Endothelial cell of umbilical vein (primary cell): ENCODE data around the gene MFAP4. TPM values are rescaled to one million over a fixed set of nuclear protein-coding genes. Genes with fewer than 3 reads are reported as not detected.

Experiments used
- BruUV-seq: library from RNA; stranded (reverse); fragments of 400-500 nt; replicated peaks from 2 replicates; lab custom pipeline; 2021; lab: Mats Ljungman, UMichigan
- CTCF ChIA-PET: fragments of 300-600, 350-600 bp; sonication (Branson Sonifier 250); formaldehyde crosslinking; loops from one replicate; lab custom pipeline; 2021; ENCODE audit warnings: antibody characterized with exemption, inconsistent platforms; lab: Charles Lee
- POLR2A ChIA-PET: fragments of 300-600, 350-600 bp; sonication (Branson Sonifier 250); formaldehyde crosslinking; loops from one replicate; lab custom pipeline; 2021; ENCODE audit warnings: antibody characterized with exemption, inconsistent platforms; lab: Charles Lee
- DNase-seq: peaks from one replicate; pipeline ENCODE4 v3.0.0-alpha.2; 2011; ENCODE audit warnings: low read depth, low spot score
- FAIRE-seq: peaks from 2 replicates; lab custom pipeline; 2011; peaks lifted over from hg19 to GRCh38; lab: Jason Lieb, UNC
- H2AFZ ChIP-seq: 2 replicates; pipeline ENCODE4 v1.6.0; 2012; ENCODE audit warnings: low read depth, low read length, control low read depth, inconsistent platforms
- H3K27ac ChIP-seq: 2 replicates; pipeline ENCODE4 v1.5.1; 2011; ENCODE audit warnings: low read depth, mild to moderate bottlenecking, control low read depth, low read length, moderate library complexity; ENCODE audit not compliant: insufficient read depth
- H3K27me3 ChIP-seq, 2 experiments: 2 replicates each; pipeline versions ENCODE4 v1.6.0 to v1.6.1; 2011; ENCODE audit warnings: low read length in 2 of 2, mixed read lengths in 1 of 2; ENCODE audit not compliant: control insufficient read depth in 2 of 2, insufficient read depth in 2 of 2
- H3K36me3 ChIP-seq, 2 experiments: 2 replicates in 1 of 2; 3 replicates in 1 of 2; pipeline ENCODE4 v1.5.1; 2011; ENCODE audit warnings: low read length in 2 of 2, mild to moderate bottlenecking in 1 of 2, moderate library complexity in 1 of 2; ENCODE audit not compliant: control insufficient read depth in 2 of 2, insufficient read depth in 2 of 2; ENCODE audit errors: extremely low read depth in 1 of 2
- H3K4me1 ChIP-seq: 3 replicates; pipeline ENCODE4 v1.5.1; 2011; ENCODE audit warnings: mild to moderate bottlenecking, low read length; ENCODE audit not compliant: control insufficient read depth, insufficient read depth; ENCODE audit errors: extremely low read depth
- H3K4me2 ChIP-seq: 2 replicates; pipeline ENCODE4 v1.6.1; 2011; ENCODE audit warnings: low read length, control low read depth, mixed read lengths; ENCODE audit not compliant: insufficient read depth
- H3K4me3 ChIP-seq, 3 experiments: fragments of 200-600 bp in 1 of 3; sonication (generic), shearing (Covaris generic) in 1 of 3; replicated peaks in 1 of 3; 2 replicates each; pipeline ENCODE4 v1.5.1; 2011 to 2016; ENCODE audit warnings: control low read depth in 3 of 3, low read length in 3 of 3, mild to moderate bottlenecking in 2 of 3, inconsistent platforms in 1 of 3, low read depth in 1 of 3, moderate library complexity in 1 of 3; ENCODE audit not compliant: insufficient read depth in 1 of 3
- H3K79me2 ChIP-seq: 2 replicates; pipeline ENCODE4 v1.6.0; 2012; ENCODE audit warnings: low read length, inconsistent platforms; ENCODE audit not compliant: control insufficient read depth, insufficient read depth
- H3K9ac ChIP-seq: replicated peaks from 2 replicates; pipeline ENCODE3; 2011; ENCODE audit warnings: low read length, control low read depth; ENCODE audit not compliant: insufficient read depth; ENCODE audit errors: extremely low read depth
- H3K9me1 ChIP-seq: replicated peaks from 3 replicates; pipeline ENCODE4 v1.6.0; 2011; ENCODE audit warnings: mild to moderate bottlenecking, low read length; ENCODE audit not compliant: control insufficient read depth, insufficient read depth; ENCODE audit errors: extremely low read depth
- H3K9me3 ChIP-seq: replicated peaks from 2 replicates; pipeline ENCODE4 v1.5.1; 2012; ENCODE audit warnings: low read length, inconsistent platforms; ENCODE audit not compliant: control insufficient read depth, insufficient read depth
- H4K20me1 ChIP-seq: replicated peaks from 2 replicates; pipeline ENCODE3; 2011; ENCODE audit warnings: mild to moderate bottlenecking, low read length; ENCODE audit not compliant: control insufficient read depth, insufficient read depth; ENCODE audit errors: extremely low read depth
- EZH2 ChIP-seq: IDR thresholded peaks from 2 replicates; pipeline ENCODE4 v1.6.1; 2012; ENCODE audit warnings: borderline replicate concordance, low read depth, mild to moderate bottlenecking, moderate library complexity, low read length, inconsistent platforms; ENCODE audit not compliant: severe bottlenecking
- FOS ChIP-seq: IDR thresholded peaks from 2 replicates; pipeline ENCODE4 v1.6.1; 2011; ENCODE audit warnings: mild to moderate bottlenecking, low read length, moderate library complexity, borderline replicate concordance; ENCODE audit not compliant: insufficient read depth
- GATA2 ChIP-seq: IDR thresholded peaks from 2 replicates; pipeline ENCODE4 v1.7.0; 2011; ENCODE audit warnings: low read depth, mild to moderate bottlenecking, moderate library complexity, mixed read lengths, low read length; ENCODE audit not compliant: insufficient read length, insufficient read depth
- JUN ChIP-seq: IDR thresholded peaks from 2 replicates; pipeline ENCODE4 v1.6.1; 2011; ENCODE audit warnings: borderline replicate concordance, low read depth; ENCODE audit not compliant: insufficient read length, insufficient read depth
- MYC ChIP-seq: IDR thresholded peaks from one replicate; pipeline ENCODE4 v1.6.1; 2011; ENCODE audit warnings: mild to moderate bottlenecking, low read depth, low read length
- POLR2A ChIP-seq: IDR thresholded peaks from 2 replicates; pipeline ENCODE4 v1.6.1; 2012; ENCODE audit warnings: low read depth, mild to moderate bottlenecking, control low read depth, low read length
- POLR2AphosphoS5 ChIP-seq: IDR thresholded peaks from 2 replicates; pipeline ENCODE4 v1.6.1; 2012; ENCODE audit warnings: low read depth, mild to moderate bottlenecking, control low read depth, low read length, moderate library complexity; ENCODE audit not compliant: insufficient read depth
- dilution Hi-C: fragments of 300-500 bp; cut with MboI; formaldehyde crosslinking; loops from one replicate; pipeline ENCODE4 v1.15.0; 2019; ENCODE audit warnings: low sequenced_read_pairs; ENCODE audit not compliant: extremely low pct_ligation_motif_present
- intact Hi-C: fragments of 100-400 bp; cut with micrococcal nuclease; formaldehyde crosslinking; loops from one replicate; pipeline ENCODE4 v1.10.0; 2022
- polyA plus RNA-seq, 4 experiments: library from polyadenylated mRNA; depleted of rRNA in 3 of 4; stranded (reverse) in 3 of 4; unstranded in 1 of 4; fragments of >200 nt; gene quantifications; 2 replicates each; pipeline versions ENCODE4 v1.2.1 to v1.2.3, GENCODE V29; 2011 to 2012; ENCODE audit warnings: missing spikeins in 1 of 4
- total RNA-seq: library from RNA; stranded (reverse); gene quantifications from 2 replicates; pipeline ENCODE4 v1.2.3, GENCODE V29; 2021
- TF ChIP-seq, protein P1 (sequence below): IDR thresholded peaks from 2 replicates; pipeline ENCODE4 v1.6.1; 2011; ENCODE audit not compliant: insufficient read depth, insufficient read length
- TF ChIP-seq, protein P2 (sequence below), 2 donors: IDR thresholded peaks; 1 replicate in 1 of 2; 2 replicates in 1 of 2; pipeline ENCODE4 v1.5.1; 2011; ENCODE audit warnings: low read length in 2 of 2, mild to moderate bottlenecking in 2 of 2, moderate library complexity in 2 of 2, control low read depth in 1 of 2, inconsistent platforms in 1 of 2, low read depth in 1 of 2; ENCODE audit not compliant: insufficient read depth in 1 of 2; ENCODE audit errors: extremely low read depth in 1 of 2

The MFAP4 gene
- total and polyA plus RNA-seq, 2 donors (not counting 3 experiments of a cell fraction or from before 2014, with no cell fraction given): not detected

GRCh38 chr17:19348081-19348650 is 38.8 kb downstream of the MFAP4 start:
- no peak for DNase-seq
- H3K9me1 ChIP-seq: no peaks in the 10 kb centered on the region
- H3K9me3 ChIP-seq: no peaks in the 10 kb centered on the region
- no peaks in the 10 kb centered on the region for H4K20me1 ChIP-seq
- H3K4me1 ChIP-seq: peaks cover 8% of the 10 kb centered on the region
- ChIA-PET CTCF (interaction anchor here (2.3 kb wide), 1 partner anchor 11 kb away, joined by 13 read pairs; no protein-coding TSS in a partner anchor), POLR2A (no interaction called here)
- FAIRE-seq: no peak
- no peaks in the 10 kb centered on the region for H3K36me3 ChIP-seq
- H3K27me3 ChIP-seq: no peaks in the 10 kb centered on the region
- H3K27ac ChIP-seq: no peak overlapping the region
- no peaks in the 10 kb centered on the region for H3K79me2 ChIP-seq
- no peak overlapping the region for H3K9ac ChIP-seq
- BruUV-seq: no TSS peak
- H3K4me2 ChIP-seq: no peak overlapping the region
- no peak overlapping the region for H2AFZ ChIP-seq
- intact Hi-C loops: loop anchor here (5.0 kb wide), 1 partner anchor 36 kb away; no protein-coding TSS in a partner anchor
- no peak overlapping the region for H3K4me3 ChIP-seq
- dilution Hi-C loops: no loop called here
- TF ChIP-seq, protein P1, sequence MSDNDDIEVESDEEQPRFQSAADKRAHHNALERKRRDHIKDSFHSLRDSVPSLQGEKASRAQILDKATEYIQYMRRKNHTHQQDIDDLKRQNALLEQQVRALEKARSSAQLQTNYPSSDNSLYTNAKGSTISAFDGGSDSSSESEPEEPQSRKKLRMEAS: no peak
- TF ChIP-seq MYC (no peak), POLR2A (no peak), JUN (no peak), FOS (no peak), GATA2 (no peak), POLR2AphosphoS5 (no peak), EZH2 (no peak)
- TF ChIP-seq, protein P2, sequence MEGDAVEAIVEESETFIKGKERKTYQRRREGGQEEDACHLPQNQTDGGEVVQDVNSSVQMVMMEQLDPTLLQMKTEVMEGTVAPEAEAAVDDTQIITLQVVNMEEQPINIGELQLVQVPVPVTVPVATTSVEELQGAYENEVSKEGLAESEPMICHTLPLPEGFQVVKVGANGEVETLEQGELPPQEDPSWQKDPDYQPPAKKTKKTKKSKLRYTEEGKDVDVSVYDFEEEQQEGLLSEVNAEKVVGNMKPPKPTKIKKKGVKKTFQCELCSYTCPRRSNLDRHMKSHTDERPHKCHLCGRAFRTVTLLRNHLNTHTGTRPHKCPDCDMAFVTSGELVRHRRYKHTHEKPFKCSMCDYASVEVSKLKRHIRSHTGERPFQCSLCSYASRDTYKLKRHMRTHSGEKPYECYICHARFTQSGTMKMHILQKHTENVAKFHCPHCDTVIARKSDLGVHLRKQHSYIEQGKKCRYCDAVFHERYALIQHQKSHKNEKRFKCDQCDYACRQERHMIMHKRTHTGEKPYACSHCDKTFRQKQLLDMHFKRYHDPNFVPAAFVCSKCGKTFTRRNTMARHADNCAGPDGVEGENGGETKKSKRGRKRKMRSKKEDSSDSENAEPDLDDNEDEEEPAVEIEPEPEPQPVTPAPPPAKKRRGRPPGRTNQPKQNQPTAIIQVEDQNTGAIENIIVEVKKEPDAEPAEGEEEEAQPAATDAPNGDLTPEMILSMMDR (IDR thresholded peaks at IDR 0.05; ENCODE audit: extremely low read depth in 1 of 2, insufficient read depth in 1 of 2, low read depth in 1 of 2, low read length in 2 of 2): no peak
